HEK293 (cell line): ENCODE results near the gene ACMSD.

Experiments used
- EGR2 ChIP-seq: fragments of 450-650 bp; formaldehyde crosslinking; IDR thresholded peaks from 2 replicates; pipeline ENCODE4 v1.5.1; 2016; ENCODE audit warnings: low read depth, missing biosample characterization, missing genetic modification characterization
- KLF16 ChIP-seq: fragments of 450-650 bp; formaldehyde crosslinking; IDR thresholded peaks from 2 replicates; pipeline ENCODE4 v1.5.1; 2017; ENCODE audit warnings: missing biosample characterization, missing genetic modification characterization
- KLF7 ChIP-seq: fragments of 450-650 bp; formaldehyde crosslinking; IDR thresholded peaks from 2 replicates; pipeline ENCODE4 v1.5.1; 2016; ENCODE audit warnings: missing biosample characterization, missing genetic modification characterization, borderline replicate concordance
- MEIS1 ChIP-seq: sonication (generic); formaldehyde crosslinking; IDR thresholded peaks from 2 replicates; pipeline ENCODE4 v1.8.1; 2022; ENCODE audit warnings: missing genetic modification reagents, mild to moderate bottlenecking, borderline replicate concordance
- MYNN ChIP-seq: fragments of 450-650 bp; formaldehyde crosslinking; IDR thresholded peaks from 2 replicates; pipeline ENCODE4 v1.5.1; 2016; ENCODE audit warnings: missing biosample characterization, missing genetic modification characterization, borderline replicate concordance
- OSR2 ChIP-seq: fragments of 450-650 bp; formaldehyde crosslinking; IDR thresholded peaks from 2 replicates; pipeline ENCODE4 v1.5.1; 2016; ENCODE audit warnings: missing biosample characterization, missing genetic modification characterization
- PATZ1 ChIP-seq: fragments of 450-650 bp; formaldehyde crosslinking; IDR thresholded peaks from 2 replicates; pipeline ENCODE4 v1.5.1; 2016; ENCODE audit warnings: missing biosample characterization, missing genetic modification characterization
- PBX3 ChIP-seq: sonication (generic); formaldehyde crosslinking; IDR thresholded peaks from 2 replicates; pipeline ENCODE4 v1.8.1; 2022; ENCODE audit warnings: mild to moderate bottlenecking, moderate library complexity, missing genetic modification reagents
- SP7 ChIP-seq: fragments of 450-650 bp; formaldehyde crosslinking; IDR thresholded peaks from 2 replicates; pipeline ENCODE4 v1.5.1; 2016; ENCODE audit warnings: missing biosample characterization, missing genetic modification characterization
- ZBTB48 ChIP-seq: fragments of 450-650 bp; formaldehyde crosslinking; IDR thresholded peaks from 2 replicates; pipeline ENCODE4 v1.5.1; 2016; ENCODE audit warnings: missing biosample characterization, missing genetic modification characterization
- ZFP37 ChIP-seq: fragments of 450-650 bp; formaldehyde crosslinking; IDR thresholded peaks from 2 replicates; pipeline ENCODE4 v1.5.1; 2016; ENCODE audit warnings: missing biosample characterization, missing genetic modification characterization
- ZIC2 ChIP-seq: fragments of 450-650 bp; formaldehyde crosslinking; IDR thresholded peaks from 2 replicates; pipeline ENCODE4 v1.5.1; 2016; ENCODE audit warnings: missing biosample characterization, missing genetic modification characterization
- ZNF112 ChIP-seq: fragments of 450-650 bp; formaldehyde crosslinking; IDR thresholded peaks from 2 replicates; pipeline ENCODE4 v1.5.0; 2017; ENCODE audit warnings: missing biosample characterization, missing genetic modification characterization
- ZNF132 ChIP-seq: fragments of 450-650 bp; formaldehyde crosslinking; IDR thresholded peaks from 2 replicates; pipeline ENCODE4 v1.5.1; 2017; ENCODE audit warnings: missing biosample characterization, missing genetic modification characterization, borderline replicate concordance
- ZNF138 ChIP-seq: fragments of 450-650 bp; formaldehyde crosslinking; IDR thresholded peaks from 2 replicates; pipeline ENCODE4 v1.5.1; 2016; ENCODE audit warnings: missing biosample characterization, missing genetic modification characterization, borderline replicate concordance
- ZNF155 ChIP-seq: fragments of 450-650 bp; formaldehyde crosslinking; IDR thresholded peaks from 2 replicates; pipeline ENCODE4 v1.5.1; 2016; ENCODE audit warnings: missing biosample characterization, missing genetic modification characterization
- ZNF366 ChIP-seq: fragments of 450-650 bp; formaldehyde crosslinking; conservative IDR thresholded peaks from 2 replicates; pipeline ENCODE4 v1.5.1; 2016; ENCODE audit warnings: missing biosample characterization, missing genetic modification characterization
- ZNF391 ChIP-seq: fragments of 450-650 bp; formaldehyde crosslinking; IDR thresholded peaks from 2 replicates; pipeline ENCODE4 v1.5.1; 2016; ENCODE audit warnings: low read depth, missing biosample characterization, missing genetic modification characterization, borderline replicate concordance
- ZNF621 ChIP-seq: fragments of 450-650 bp; formaldehyde crosslinking; IDR thresholded peaks from 2 replicates; pipeline ENCODE4 v1.5.1; 2017; ENCODE audit warnings: missing biosample characterization, missing genetic modification characterization
- TF ChIP-seq, protein P1 (sequence below): fragments of 450-650 bp; formaldehyde crosslinking; IDR thresholded peaks from 2 replicates; pipeline ENCODE4 v1.5.1; 2016; ENCODE audit warnings: missing biosample characterization, missing genetic modification characterization
- TF ChIP-seq, protein P2 (sequence below): fragments of 450-650 bp; formaldehyde crosslinking; IDR thresholded peaks from 2 replicates; pipeline ENCODE4; 2016; ENCODE audit warnings: missing biosample characterization, missing genetic modification characterization
- TF ChIP-seq, protein P3 (sequence below): fragments of 450-650 bp; formaldehyde crosslinking; IDR thresholded peaks from 2 replicates; pipeline ENCODE4 v1.5.1; 2016; ENCODE audit warnings: missing biosample characterization, missing genetic modification characterization
- TF ChIP-seq, protein P4 (sequence below): fragments of 450-650 bp; formaldehyde crosslinking; IDR thresholded peaks from 2 replicates; pipeline ENCODE4 v1.5.1; 2016; ENCODE audit warnings: missing biosample characterization, missing genetic modification characterization
- TF ChIP-seq, protein P5 (sequence below): fragments of 450-650 bp; formaldehyde crosslinking; IDR thresholded peaks from 2 replicates; pipeline ENCODE4 v1.5.1; 2016; ENCODE audit warnings: missing biosample characterization, missing genetic modification characterization

Gene ACMSD

DNA sequence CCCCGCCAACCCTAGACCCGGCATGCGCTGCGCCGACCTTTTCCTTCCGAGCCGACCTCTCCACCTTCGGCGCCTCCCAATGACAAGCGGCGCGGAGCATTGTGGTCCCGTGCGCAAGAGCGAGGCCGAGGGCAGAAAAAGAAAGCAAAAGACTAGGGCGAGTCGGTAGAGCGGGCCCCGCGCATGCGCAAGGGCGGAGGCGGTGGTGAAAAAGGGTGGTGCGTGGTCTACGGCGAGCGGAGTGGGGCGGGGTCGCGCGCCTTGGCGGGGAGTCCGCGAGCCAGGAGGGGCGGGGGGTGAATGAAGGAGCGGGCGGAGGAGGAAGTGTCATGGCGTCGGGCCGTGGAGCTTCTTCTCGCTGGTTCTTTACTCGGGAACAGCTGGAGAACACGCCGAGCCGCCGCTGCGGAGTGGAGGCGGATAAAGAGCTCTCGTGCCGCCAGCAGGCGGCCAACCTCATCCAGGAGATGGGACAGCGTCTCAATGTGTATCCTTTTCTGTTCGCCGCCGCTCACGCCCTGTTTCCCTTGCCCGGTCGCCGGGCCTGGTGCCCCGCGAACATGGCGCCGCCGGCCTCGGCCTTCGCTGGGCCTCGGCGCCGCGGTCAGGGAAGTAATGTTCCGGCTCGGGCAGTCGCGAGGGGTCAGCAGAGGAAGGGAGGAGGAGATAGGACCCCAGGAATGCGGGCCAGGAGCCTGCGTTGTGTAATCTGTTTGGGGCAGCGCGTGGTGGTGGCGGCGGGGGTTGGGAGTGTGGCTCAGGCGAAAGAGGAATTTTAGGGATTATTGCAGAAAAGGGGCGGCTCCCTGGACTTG is 80.3 kb downstream of the ACMSD start, which contains the start of gene CCNT2 (continued):
- TF ChIP-seq, protein P1, sequence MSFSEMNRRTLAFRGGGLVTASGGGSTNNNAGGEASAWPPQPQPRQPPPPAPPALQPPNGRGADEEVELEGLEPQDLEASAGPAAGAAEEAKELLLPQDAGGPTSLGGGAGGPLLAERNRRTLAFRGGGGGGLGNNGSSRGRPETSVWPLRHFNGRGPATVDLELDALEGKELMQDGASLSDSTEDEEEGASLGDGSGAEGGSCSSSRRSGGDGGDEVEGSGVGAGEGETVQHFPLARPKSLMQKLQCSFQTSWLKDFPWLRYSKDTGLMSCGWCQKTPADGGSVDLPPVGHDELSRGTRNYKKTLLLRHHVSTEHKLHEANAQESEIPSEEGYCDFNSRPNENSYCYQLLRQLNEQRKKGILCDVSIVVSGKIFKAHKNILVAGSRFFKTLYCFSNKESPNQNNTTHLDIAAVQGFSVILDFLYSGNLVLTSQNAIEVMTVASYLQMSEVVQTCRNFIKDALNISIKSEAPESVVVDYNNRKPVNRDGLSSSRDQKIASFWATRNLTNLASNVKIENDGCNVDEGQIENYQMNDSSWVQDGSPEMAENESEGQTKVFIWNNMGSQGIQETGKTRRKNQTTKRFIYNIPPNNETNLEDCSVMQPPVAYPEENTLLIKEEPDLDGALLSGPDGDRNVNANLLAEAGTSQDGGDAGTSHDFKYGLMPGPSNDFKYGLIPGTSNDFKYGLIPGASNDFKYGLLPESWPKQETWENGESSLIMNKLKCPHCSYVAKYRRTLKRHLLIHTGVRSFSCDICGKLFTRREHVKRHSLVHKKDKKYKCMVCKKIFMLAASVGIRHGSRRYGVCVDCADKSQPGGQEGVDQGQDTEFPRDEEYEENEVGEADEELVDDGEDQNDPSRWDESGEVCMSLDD (tag by site-specific recombination): 0 out of 2 replicates have a peak, but pooled peaks have one; percentile 28
- TF ChIP-seq ZNF391 (tag by site-specific recombination) (no peak; the same call in 1 of the 2 replicates), MYNN (tag by site-specific recombination) (no peak), ZFP37 (tag by site-specific recombination) (peak; percentile 84; the same call in 1 of the 2 replicates), MEIS1 (CRISPR knock-in tag) (no peak), EGR2 (tag by site-specific recombination) (peak; percentile 82), ZNF112 (tag by site-specific recombination) (no peak), ZNF138 (tag by site-specific recombination) (no peak), SP7 (tag by site-specific recombination) (peak; percentile 39; the same call in 1 of the 2 replicates), ZBTB48 (peak; percentile 92), ZNF155 (tag by site-specific recombination) (no peak), KLF16 (peak; percentile 67), PBX3 (CRISPR knock-in tag) (peak; percentile 76), PATZ1 (tag by site-specific recombination) (peak; percentile 63), ZNF621 (tag by site-specific recombination) (no peak), ZNF366 (tag by site-specific recombination) (peak; percentile 88), ZNF132 (no peak), OSR2 (tag by site-specific recombination) (no peak), ZIC2 (0 out of 2 replicates have a peak, but pooled peaks have one; percentile 35), KLF7 (tag by site-specific recombination) (peak; percentile 92)
- TF ChIP-seq, protein P2, sequence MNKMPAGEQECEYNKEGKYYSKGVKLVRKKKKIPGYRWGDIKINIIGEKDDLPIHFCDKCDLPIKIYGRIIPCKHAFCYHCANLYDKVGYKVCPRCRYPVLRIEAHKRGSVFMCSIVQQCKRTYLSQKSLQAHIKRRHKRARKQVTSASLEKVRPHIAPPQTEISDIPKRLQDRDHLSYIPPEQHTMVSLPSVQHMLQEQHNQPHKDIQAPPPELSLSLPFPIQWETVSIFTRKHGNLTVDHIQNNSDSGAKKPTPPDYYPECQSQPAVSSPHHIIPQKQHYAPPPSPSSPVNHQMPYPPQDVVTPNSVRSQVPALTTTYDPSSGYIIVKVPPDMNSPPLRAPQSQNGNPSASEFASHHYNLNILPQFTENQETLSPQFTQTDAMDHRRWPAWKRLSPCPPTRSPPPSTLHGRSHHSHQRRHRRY: no peak
- TF ChIP-seq, protein P3, sequence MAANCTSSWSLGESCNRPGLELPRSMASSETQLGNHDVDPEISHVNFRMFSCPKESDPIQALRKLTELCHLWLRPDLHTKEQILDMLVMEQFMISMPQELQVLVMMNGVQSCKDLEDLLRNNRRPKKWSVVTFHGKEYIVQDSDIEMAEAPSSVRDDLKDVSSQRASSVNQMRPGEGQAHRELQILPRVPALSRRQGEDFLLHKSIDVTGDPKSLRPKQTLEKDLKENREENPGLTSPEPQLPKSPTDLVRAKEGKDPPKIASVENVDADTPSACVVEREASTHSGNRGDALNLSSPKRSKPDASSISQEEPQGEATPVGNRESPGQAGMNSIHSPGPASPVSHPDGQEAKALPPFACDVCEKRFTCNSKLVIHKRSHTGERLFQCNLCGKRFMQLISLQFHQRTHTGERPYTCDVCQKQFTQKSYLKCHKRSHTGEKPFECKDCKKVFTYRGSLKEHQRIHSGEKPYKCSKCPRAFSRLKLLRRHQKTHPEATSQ (tag by site-specific recombination): 0 out of 2 replicates have a peak, but pooled peaks have one; percentile 22
- TF ChIP-seq, protein P4, sequence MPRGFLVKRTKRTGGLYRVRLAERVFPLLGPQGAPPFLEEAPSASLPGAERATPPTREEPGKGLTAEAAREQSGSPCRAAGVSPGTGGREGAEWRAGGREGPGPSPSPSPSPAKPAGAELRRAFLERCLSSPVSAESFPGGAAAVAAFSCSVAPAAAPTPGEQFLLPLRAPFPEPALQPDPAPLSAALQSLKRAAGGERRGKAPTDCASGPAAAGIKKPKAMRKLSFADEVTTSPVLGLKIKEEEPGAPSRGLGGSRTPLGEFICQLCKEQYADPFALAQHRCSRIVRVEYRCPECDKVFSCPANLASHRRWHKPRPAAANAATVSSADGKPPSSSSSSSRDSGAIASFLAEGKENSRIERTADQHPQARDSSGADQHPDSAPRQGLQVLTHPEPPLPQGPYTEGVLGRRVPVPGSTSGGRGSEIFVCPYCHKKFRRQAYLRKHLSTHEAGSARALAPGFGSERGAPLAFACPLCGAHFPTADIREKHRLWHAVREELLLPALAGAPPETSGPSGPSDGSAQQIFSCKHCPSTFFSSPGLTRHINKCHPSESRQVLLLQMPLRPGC: 0 out of 2 replicates have a peak, but pooled peaks have one; percentile 7
- TF ChIP-seq, protein P5, sequence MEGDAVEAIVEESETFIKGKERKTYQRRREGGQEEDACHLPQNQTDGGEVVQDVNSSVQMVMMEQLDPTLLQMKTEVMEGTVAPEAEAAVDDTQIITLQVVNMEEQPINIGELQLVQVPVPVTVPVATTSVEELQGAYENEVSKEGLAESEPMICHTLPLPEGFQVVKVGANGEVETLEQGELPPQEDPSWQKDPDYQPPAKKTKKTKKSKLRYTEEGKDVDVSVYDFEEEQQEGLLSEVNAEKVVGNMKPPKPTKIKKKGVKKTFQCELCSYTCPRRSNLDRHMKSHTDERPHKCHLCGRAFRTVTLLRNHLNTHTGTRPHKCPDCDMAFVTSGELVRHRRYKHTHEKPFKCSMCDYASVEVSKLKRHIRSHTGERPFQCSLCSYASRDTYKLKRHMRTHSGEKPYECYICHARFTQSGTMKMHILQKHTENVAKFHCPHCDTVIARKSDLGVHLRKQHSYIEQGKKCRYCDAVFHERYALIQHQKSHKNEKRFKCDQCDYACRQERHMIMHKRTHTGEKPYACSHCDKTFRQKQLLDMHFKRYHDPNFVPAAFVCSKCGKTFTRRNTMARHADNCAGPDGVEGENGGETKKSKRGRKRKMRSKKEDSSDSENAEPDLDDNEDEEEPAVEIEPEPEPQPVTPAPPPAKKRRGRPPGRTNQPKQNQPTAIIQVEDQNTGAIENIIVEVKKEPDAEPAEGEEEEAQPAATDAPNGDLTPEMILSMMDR (tag by site-specific recombination): peak; percentile 68
